SK-N-SH (cell line): ENCODE data around the gene SIM2. TPM values are rescaled to one million over a fixed set of nuclear protein-coding genes. Genes with fewer than 3 reads are reported as not detected.

Experiments used
- CTCF ChIA-PET: fragments of 300-600, 350-600 bp; formaldehyde crosslinking; extraction: SDS; loops from one replicate; lab custom pipeline; 2021; lab: Yijun Ruan, JAX
- POLR2A ChIA-PET: fragments of 350-600 bp; sonication (Branson Sonifier 250); formaldehyde crosslinking; extraction: SDS; loops from one replicate; lab custom pipeline; 2020; ENCODE audit warnings: antibody characterized with exemption, inconsistent platforms; lab: Yijun Ruan, JAX
- DNase-seq: peaks from one replicate; pipeline ENCODE4 v3.0.0; 2012
- H2AFZ ChIP-seq: fragments of 200-600 bp; sonication (generic); 2 replicates; pipeline ENCODE4 v1.8.1; 2016; ENCODE audit warnings: antibody characterized with exemption, mild to moderate bottlenecking, low read depth
- H3F3A ChIP-seq: fragments of 200-600 bp; sonication (generic); replicated peaks from 2 replicates; pipeline ENCODE3; 2016; ENCODE audit warnings: antibody characterized with exemption, mild to moderate bottlenecking; ENCODE audit not compliant: insufficient read depth
- H3K27ac ChIP-seq, 2 experiments: fragments of 200-500 bp in 1 of 2; fragments of 200-600 bp in 1 of 2; sonication (Bioruptor generic) in 1 of 2; sonication (generic), shearing (Covaris generic) in 1 of 2; 2 replicates each; pipeline versions ENCODE4 v1.5.1 to v1.6.1; 2014 to 2016; ENCODE audit warnings: low read depth in 2 of 2, inconsistent platforms in 1 of 2, low read length in 1 of 2, mild to moderate bottlenecking in 1 of 2, mixed read lengths in 1 of 2
- H3K27me3 ChIP-seq: fragments of 200-600 bp; sonication (generic), shearing (Covaris generic); 2 replicates; pipeline ENCODE4 v1.6.1; 2016; ENCODE audit warnings: mixed run types; ENCODE audit not compliant: insufficient read depth
- H3K36me3 ChIP-seq, 2 experiments: fragments of 200-500 bp in 1 of 2; fragments of 200-600 bp in 1 of 2; sonication (Bioruptor generic) in 1 of 2; sonication (generic) in 1 of 2; replicated peaks in 1 of 2; 2 replicates each; pipeline versions ENCODE3 to v1.5.1; 2014 to 2016; ENCODE audit warnings: low read length in 1 of 2, mild to moderate bottlenecking in 1 of 2; ENCODE audit not compliant: insufficient read depth in 2 of 2, control insufficient read depth in 1 of 2
- H3K4me1 ChIP-seq, 2 experiments: fragments of 200-500 bp in 1 of 2; fragments of 200-600 bp in 1 of 2; sonication (Bioruptor generic) in 1 of 2; sonication (generic), shearing (Covaris generic) in 1 of 2; 2 replicates each; pipeline versions ENCODE4 v1.5.1 to v1.6.1; 2014 to 2016; ENCODE audit warnings: low read depth in 1 of 2, low read length in 1 of 2, mixed run types in 1 of 2; ENCODE audit not compliant: insufficient read depth in 2 of 2, control insufficient read depth in 1 of 2
- H3K4me2 ChIP-seq: fragments of 200-600 bp; sonication (generic), shearing (Covaris generic); 2 replicates; pipeline ENCODE4 v1.6.1; 2017; ENCODE audit warnings: mixed run types
- H3K4me3 ChIP-seq, 2 experiments: fragments of 200-500 bp in 1 of 2; fragments of 200-600 bp in 1 of 2; sonication (Bioruptor generic) in 1 of 2; sonication (generic), shearing (Covaris generic) in 1 of 2; 2 replicates each; pipeline versions ENCODE4 v1.5.1 to v1.8.1; 2014 to 2016; ENCODE audit warnings: low read depth in 2 of 2, inconsistent platforms in 1 of 2, low read length in 1 of 2, mild to moderate bottlenecking in 1 of 2, mixed read lengths in 1 of 2, moderate library complexity in 1 of 2
- H3K79me2 ChIP-seq: fragments of 200-600 bp; sonication (generic); 2 replicates; pipeline ENCODE4 v1.8.1; 2017; ENCODE audit warnings: mild to moderate bottlenecking; ENCODE audit not compliant: insufficient read depth
- H3K9ac ChIP-seq: fragments of 200-600 bp; sonication (generic); 2 replicates; pipeline ENCODE4 v1.6.1; 2017; ENCODE audit warnings: mixed run types
- H3K9me2 ChIP-seq: fragments of 200-600 bp; sonication (generic); 2 replicates; pipeline ENCODE4 v1.6.1; 2017; ENCODE audit warnings: mixed run types
- H3K9me3 ChIP-seq: fragments of 200-600 bp; sonication (generic); 2 replicates; pipeline ENCODE4 v1.6.1; 2017; ENCODE audit warnings: mixed run types, mild to moderate bottlenecking, moderate library complexity
- H4K20me1 ChIP-seq: fragments of 200-600 bp; sonication (generic); 2 replicates; pipeline ENCODE4 v1.6.1; 2017; ENCODE audit warnings: mild to moderate bottlenecking, mixed run types; ENCODE audit not compliant: insufficient read depth
- ELF1 ChIP-seq: IDR thresholded peaks from 2 replicates; pipeline ENCODE4 v1.4.0; 2012
- EZH2phosphoT487 ChIP-seq: fragments of 200-600 bp; sonication (generic); IDR thresholded peaks from 2 replicates; pipeline ENCODE4 v1.6.1; 2017; ENCODE audit warnings: low read depth, mixed run types, mild to moderate bottlenecking, antibody characterized with exemption, moderate library complexity, borderline replicate concordance
- FOSL2 ChIP-seq: IDR thresholded peaks from 2 replicates; pipeline ENCODE4 v1.4.0; 2012; ENCODE audit warnings: low read depth, mild to moderate bottlenecking, moderate library complexity, borderline replicate concordance
- FOXJ3 ChIP-seq: sonication (generic); formaldehyde crosslinking; IDR thresholded peaks from 2 replicates; pipeline ENCODE4 v1.5.1; 2020; ENCODE audit warnings: mild to moderate bottlenecking, missing genetic modification reagents
- FOXM1 ChIP-seq: IDR thresholded peaks from 2 replicates; pipeline ENCODE4 v1.4.0; 2012; ENCODE audit warnings: low read depth, mild to moderate bottlenecking
- GATA2 ChIP-seq: sonication (generic); formaldehyde crosslinking; IDR thresholded peaks from 2 replicates; pipeline ENCODE4 v1.5.0; 2020; ENCODE audit warnings: mild to moderate bottlenecking, missing genetic modification reagents
- JUND ChIP-seq: IDR thresholded peaks from 2 replicates; pipeline ENCODE4 v1.4.0; 2012
- MXI1 ChIP-seq: IDR thresholded peaks from 2 replicates; pipeline ENCODE4 v1.6.1; 2012; ENCODE audit warnings: mild to moderate bottlenecking, low read depth, low read length, improper control_type of control experiment
- NFIC ChIP-seq: IDR thresholded peaks from 2 replicates; pipeline ENCODE4 v1.4.0; 2012; ENCODE audit warnings: borderline replicate concordance
- NRF1 ChIP-seq: IDR thresholded peaks from 2 replicates; pipeline ENCODE4 v1.6.1; 2012; ENCODE audit warnings: low read depth, mild to moderate bottlenecking, low read length
- PBX3 ChIP-seq: IDR thresholded peaks from 2 replicates; pipeline ENCODE4; 2012
- POLR2AphosphoS5 ChIP-seq: IDR thresholded peaks from 2 replicates; pipeline ENCODE4 v1.6.1; 2012; ENCODE audit warnings: low read depth, low read length
- RCOR1 ChIP-seq: fragments of 150-350 bp; IDR thresholded peaks from 2 replicates; pipeline ENCODE4 v1.6.1; 2017; ENCODE audit warnings: antibody characterized with exemption, low read length
- SIN3A ChIP-seq: IDR thresholded peaks from 2 replicates; pipeline ENCODE4 v1.6.1; 2012; ENCODE audit warnings: low read depth, mild to moderate bottlenecking, low read length, moderate library complexity, borderline replicate concordance
- SMC3 ChIP-seq: IDR thresholded peaks from 2 replicates; pipeline ENCODE4 v1.6.1; 2012; ENCODE audit warnings: low read depth, low read length, improper control_type of control experiment
- USF2 ChIP-seq: fragments of 150-350 bp; IDR thresholded peaks from 2 replicates; pipeline ENCODE4 v1.6.1; 2017; ENCODE audit warnings: antibody characterized with exemption, low read length, low read depth, borderline replicate concordance
- YY1 ChIP-seq: IDR thresholded peaks from 2 replicates; pipeline ENCODE4 v1.4.0; 2012; ENCODE audit warnings: low read depth, mild to moderate bottlenecking
- WGBS: methylation state at CpG from one replicate; pipeline ENCODE4 v1.1.6; 2017; ENCODE audit warnings: low lambda C conversion rate; 5-methylcytosine and 5-hydroxymethylcytosine counted together
- polyA plus RNA-seq, 3 experiments: library from polyadenylated mRNA; depleted of rRNA; stranded (reverse); fragments of >200 nt; gene quantifications; 2 replicates each; pipeline ENCODE4 v1.2.3, GENCODE V29; 2012
- TF ChIP-seq, protein P1 (sequence below): fragments of 200-600 bp; sonication (generic); IDR thresholded peaks from 2 replicates; pipeline ENCODE4 v1.6.1; 2017; ENCODE audit warnings: antibody characterized with exemption, mild to moderate bottlenecking, moderate library complexity
- TF ChIP-seq, protein P2 (sequence below): IDR thresholded peaks from 2 replicates; pipeline ENCODE4 v1.6.1; 2012; ENCODE audit warnings: mild to moderate bottlenecking, low read depth, low read length, moderate library complexity
- TF ChIP-seq, protein P3 (sequence below): IDR thresholded peaks from 2 replicates; pipeline ENCODE4 v1.4.0; 2012; ENCODE audit warnings: low read depth, borderline replicate concordance
- TF ChIP-seq, protein P4 (sequence below): IDR thresholded peaks from 2 replicates; pipeline ENCODE4 v1.4.0; 2012; ENCODE audit warnings: low read depth, borderline replicate concordance

SIM2 gene
- polyA plus RNA-seq, 1 of the 3 experiments (the other 2 are of a cell fraction), result not detected

GRCh38 chr21:36734367-36735200 is 35.7 kb downstream of the SIM2 start (continued):
- TF ChIP-seq EZH2phosphoT487 (no peak), YY1 (no peak)
- TF ChIP-seq, all 33 proteins: peak for 0

GRCh38 chr21:36735201-36735515 is 36.2 kb downstream of the SIM2 start:
- no peak for DNase-seq
- CTCF ChIA-PET, result interaction anchor here (1.3 to 2.3 kb wide), 2 partner anchors 13 to 24 kb away, joined by 3 to 11 read pairs; no protein-coding TSS in a partner anchor
- H3K4me2 ChIP-seq, result no peak overlapping the region
- no peak overlapping the region for H3K27ac ChIP-seq
- TF ChIP-seq FOXJ3 (CRISPR knock-in tag) (no peak), ELF1 (no peak), FOSL2 (no peak), SIN3A (no peak), POLR2AphosphoS5 (no peak), RCOR1 (no peak), PBX3 (no peak), USF2 (no peak), NFIC (no peak), NRF1 (no peak), JUND (no peak), YY1 (no peak), FOXM1 (no peak), SMC3 (no peak), GATA2 (CRISPR knock-in tag) (no peak), MXI1 (no peak)
- TF ChIP-seq, protein P1, sequence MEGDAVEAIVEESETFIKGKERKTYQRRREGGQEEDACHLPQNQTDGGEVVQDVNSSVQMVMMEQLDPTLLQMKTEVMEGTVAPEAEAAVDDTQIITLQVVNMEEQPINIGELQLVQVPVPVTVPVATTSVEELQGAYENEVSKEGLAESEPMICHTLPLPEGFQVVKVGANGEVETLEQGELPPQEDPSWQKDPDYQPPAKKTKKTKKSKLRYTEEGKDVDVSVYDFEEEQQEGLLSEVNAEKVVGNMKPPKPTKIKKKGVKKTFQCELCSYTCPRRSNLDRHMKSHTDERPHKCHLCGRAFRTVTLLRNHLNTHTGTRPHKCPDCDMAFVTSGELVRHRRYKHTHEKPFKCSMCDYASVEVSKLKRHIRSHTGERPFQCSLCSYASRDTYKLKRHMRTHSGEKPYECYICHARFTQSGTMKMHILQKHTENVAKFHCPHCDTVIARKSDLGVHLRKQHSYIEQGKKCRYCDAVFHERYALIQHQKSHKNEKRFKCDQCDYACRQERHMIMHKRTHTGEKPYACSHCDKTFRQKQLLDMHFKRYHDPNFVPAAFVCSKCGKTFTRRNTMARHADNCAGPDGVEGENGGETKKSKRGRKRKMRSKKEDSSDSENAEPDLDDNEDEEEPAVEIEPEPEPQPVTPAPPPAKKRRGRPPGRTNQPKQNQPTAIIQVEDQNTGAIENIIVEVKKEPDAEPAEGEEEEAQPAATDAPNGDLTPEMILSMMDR, result no peak
- TF ChIP-seq, protein P2, sequence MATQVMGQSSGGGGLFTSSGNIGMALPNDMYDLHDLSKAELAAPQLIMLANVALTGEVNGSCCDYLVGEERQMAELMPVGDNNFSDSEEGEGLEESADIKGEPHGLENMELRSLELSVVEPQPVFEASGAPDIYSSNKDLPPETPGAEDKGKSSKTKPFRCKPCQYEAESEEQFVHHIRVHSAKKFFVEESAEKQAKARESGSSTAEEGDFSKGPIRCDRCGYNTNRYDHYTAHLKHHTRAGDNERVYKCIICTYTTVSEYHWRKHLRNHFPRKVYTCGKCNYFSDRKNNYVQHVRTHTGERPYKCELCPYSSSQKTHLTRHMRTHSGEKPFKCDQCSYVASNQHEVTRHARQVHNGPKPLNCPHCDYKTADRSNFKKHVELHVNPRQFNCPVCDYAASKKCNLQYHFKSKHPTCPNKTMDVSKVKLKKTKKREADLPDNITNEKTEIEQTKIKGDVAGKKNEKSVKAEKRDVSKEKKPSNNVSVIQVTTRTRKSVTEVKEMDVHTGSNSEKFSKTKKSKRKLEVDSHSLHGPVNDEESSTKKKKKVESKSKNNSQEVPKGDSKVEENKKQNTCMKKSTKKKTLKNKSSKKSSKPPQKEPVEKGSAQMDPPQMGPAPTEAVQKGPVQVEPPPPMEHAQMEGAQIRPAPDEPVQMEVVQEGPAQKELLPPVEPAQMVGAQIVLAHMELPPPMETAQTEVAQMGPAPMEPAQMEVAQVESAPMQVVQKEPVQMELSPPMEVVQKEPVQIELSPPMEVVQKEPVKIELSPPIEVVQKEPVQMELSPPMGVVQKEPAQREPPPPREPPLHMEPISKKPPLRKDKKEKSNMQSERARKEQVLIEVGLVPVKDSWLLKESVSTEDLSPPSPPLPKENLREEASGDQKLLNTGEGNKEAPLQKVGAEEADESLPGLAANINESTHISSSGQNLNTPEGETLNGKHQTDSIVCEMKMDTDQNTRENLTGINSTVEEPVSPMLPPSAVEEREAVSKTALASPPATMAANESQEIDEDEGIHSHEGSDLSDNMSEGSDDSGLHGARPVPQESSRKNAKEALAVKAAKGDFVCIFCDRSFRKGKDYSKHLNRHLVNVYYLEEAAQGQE, result no peak
- TF ChIP-seq, protein P3, sequence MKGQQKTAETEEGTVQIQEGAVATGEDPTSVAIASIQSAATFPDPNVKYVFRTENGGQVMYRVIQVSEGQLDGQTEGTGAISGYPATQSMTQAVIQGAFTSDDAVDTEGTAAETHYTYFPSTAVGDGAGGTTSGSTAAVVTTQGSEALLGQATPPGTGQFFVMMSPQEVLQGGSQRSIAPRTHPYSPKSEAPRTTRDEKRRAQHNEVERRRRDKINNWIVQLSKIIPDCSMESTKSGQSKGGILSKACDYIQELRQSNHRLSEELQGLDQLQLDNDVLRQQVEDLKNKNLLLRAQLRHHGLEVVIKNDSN, result no peak
- TF ChIP-seq, protein P4, sequence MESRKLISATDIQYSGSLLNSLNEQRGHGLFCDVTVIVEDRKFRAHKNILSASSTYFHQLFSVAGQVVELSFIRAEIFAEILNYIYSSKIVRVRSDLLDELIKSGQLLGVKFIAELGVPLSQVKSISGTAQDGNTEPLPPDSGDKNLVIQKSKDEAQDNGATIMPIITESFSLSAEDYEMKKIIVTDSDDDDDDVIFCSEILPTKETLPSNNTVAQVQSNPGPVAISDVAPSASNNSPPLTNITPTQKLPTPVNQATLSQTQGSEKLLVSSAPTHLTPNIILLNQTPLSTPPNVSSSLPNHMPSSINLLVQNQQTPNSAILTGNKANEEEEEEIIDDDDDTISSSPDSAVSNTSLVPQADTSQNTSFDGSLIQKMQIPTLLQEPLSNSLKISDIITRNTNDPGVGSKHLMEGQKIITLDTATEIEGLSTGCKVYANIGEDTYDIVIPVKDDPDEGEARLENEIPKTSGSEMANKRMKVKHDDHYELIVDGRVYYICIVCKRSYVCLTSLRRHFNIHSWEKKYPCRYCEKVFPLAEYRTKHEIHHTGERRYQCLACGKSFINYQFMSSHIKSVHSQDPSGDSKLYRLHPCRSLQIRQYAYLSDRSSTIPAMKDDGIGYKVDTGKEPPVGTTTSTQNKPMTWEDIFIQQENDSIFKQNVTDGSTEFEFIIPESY, result no peak
- H3K36me3 ChIP-seq, result no peaks in the 10 kb centered on the region
- H3K4me1 ChIP-seq, result peaks cover 0 to 5% of the 10 kb centered on the region in 2 experiments; a peak in 1 of 4 replicates
- no peak overlapping the region for H3K9ac ChIP-seq
- no peaks in the 10 kb centered on the region for H4K20me1 ChIP-seq
- WGBS, result 78% methylated on average over 3 of the region's 4 CpGs
- no peaks in the 10 kb centered on the region for H3K9me2 ChIP-seq
- no peak overlapping the region for H2AFZ ChIP-seq
- H3K79me2 ChIP-seq, result no peaks in the 10 kb centered on the region
- POLR2A ChIA-PET, result no interaction called here
- no peak overlapping the region for H3K4me3 ChIP-seq
- H3K27me3 ChIP-seq, result peaks cover 15% of the 10 kb centered on the region
- no peaks in the 10 kb centered on the region for H3K9me3 ChIP-seq
- no peaks in the 10 kb centered on the region for H3F3A ChIP-seq
